Skin epidermis (tissue), 12 donors: ENCODE measurements around the gene NHLRC2.

Source experiments
- H3K27ac ChIP-seq, 21 experiments: fragments of 200-600 bp; sonication (generic) in 11 of 21; one replicate each; pipeline ENCODE4 v1.5.0; 2020; ENCODE audit warnings: mild to moderate bottlenecking in 3 of 21, inconsistent platforms in 2 of 21, moderate library complexity in 2 of 21
- H3K4me3 ChIP-seq, 7 experiments: fragments of 200-600 bp; sonication (generic) in 2 of 7; one replicate each; pipeline ENCODE4 v1.5.0; 2020; ENCODE audit warnings: inconsistent platforms in 2 of 7, mild to moderate bottlenecking in 2 of 7, moderate library complexity in 1 of 7

NHLRC2 gene

DNA sequence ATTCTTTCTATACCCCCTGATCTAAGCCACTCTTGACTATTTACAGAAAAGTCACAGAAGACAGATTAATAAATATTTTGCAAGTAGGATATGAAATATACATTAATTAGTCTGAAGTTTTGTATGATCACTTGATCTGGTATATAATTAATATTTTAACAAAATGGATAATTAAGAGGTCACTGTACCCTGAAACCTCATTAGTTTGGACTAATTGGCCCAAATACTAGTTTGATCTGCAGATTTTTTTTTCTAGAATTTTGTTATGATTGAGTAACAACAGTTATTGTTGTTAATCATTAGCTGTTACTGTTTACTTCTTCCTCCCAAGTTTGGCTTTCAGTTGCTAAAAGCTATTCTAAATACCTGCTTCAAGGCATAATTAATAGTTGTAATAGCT is 2.7 kb downstream of the NHLRC2 start:
- Histone ChIP-seq H3K4me3 (no peak overlapping the region), H3K27ac (no peak overlapping the region)

DNA sequence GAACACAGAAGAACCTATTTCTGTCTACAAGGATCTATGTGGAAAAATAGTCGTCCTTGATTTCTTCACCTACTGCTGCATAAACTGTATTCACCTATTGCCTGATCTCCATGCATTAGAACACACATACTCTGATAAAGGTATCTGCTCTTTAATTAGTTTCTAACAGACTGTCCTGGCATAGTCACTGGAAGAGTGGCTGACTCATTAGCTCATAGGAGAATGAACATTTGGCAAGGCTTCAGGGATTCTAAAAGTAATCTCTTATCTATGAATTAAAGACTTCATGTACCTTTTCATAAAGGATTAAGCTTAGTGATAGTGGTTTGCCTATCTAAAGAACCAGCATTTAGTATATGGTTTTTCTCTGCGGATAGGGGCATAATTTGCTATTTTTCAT is 4.1 kb downstream of the NHLRC2 start:
- H3K27ac ChIP-seq: no peak overlapping the region
- no peak overlapping the region for H3K4me3 ChIP-seq

DNA sequence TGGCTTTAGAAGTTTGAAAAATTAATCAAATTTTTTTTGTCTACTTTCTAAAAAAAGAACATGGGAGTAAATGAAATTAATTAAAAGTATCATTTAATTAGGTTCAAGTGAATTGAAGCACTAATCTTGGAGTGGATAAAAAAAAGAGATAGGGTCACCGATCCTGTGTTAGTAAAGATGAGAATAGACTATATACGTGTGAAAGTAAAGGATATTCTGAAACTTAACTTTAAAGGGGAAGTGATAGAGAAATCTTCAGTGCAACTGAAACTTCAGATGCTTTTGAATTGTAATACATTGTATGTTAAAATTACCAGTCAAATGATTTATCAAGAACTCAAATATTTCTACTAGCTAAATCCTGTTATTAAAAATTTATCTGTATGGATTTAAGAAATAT is 4.8 kb downstream of the NHLRC2 start:
- Histone ChIP-seq H3K4me3 (no peak overlapping the region), H3K27ac (no peak overlapping the region)

DNA sequence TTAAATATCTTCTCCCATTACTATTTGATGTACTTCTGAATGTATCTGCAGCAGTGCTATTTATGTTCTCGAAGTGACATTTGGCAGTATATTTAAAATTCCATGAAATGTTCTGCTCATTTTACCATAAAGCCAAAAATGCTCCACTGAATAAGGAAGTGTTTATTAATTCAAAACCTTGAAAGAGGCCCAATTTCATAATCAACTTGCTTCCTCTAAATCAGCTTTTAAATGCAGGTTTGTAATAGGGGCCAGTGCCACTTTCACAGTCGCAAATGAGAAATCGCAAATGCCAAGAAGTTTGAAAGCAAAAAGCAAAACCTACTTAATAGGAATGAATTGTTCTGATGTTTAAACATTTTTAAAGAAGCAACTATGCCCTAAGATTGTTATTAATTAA is 11.4 kb downstream of the NHLRC2 start:
- Histone ChIP-seq H3K27ac (no peak overlapping the region), H3K4me3 (no peak overlapping the region)

DNA sequence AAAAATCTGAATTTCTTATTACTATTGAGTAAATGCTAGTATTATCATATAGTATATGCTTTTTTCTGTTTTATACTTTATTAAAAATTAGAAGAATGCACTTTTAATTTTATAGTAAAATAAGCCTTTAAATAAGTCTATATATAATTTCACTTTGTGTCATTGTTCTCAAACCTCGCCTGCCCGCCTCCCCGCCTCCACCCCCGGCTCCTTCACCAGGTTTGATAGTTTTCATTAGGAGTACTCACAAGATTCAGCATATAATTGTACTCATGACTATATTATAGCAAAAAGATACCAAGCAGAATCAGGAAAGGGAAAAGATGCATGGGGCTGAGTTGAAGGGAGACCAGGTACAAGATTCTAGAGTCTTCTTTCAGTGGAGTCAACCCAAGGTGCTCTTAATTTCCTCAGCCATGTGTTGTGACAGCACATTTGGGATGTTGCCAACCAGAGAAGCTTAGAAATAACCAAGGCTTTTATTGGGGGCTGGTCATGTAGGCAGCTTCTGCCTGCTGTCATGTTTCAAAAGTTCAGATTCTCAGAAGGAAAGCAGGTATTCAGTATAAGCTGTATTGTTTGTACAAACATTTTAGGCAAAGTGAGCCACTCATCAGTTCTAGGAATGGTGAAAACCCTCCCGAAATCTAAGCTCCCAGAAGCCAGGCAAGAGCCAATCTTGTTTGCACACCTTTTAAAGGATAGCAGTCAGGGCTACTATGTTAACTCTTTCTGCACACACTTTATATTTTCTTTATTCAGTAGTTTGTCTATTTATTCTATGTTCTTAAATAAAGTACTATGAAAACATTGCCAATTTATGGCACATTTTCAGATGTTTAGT is 12.3 kb downstream of the NHLRC2 start:
- no peak overlapping the region for H3K4me3 ChIP-seq
- no peak overlapping the region for H3K27ac ChIP-seq

DNA sequence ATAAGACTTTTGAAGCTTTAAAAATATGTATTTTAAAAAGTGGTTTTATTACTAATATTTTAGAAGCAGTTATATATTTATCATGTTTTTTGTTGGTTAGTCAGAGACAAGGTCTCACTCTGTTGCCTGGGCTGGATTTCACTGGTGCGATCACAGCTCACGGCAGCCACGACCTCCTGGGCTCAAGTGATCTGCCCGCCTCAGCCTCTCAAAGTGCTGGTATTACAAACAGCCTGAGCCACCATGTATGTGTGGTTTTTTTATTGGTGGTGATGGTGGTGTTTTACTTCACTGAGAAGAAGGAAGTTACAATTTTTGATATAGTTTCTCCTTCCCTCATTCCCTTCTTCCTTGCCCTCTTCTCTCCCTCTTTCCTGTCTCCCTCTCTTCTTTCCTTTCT is 13.4 kb downstream of the NHLRC2 start:
- no peak overlapping the region for H3K27ac ChIP-seq

DNA sequence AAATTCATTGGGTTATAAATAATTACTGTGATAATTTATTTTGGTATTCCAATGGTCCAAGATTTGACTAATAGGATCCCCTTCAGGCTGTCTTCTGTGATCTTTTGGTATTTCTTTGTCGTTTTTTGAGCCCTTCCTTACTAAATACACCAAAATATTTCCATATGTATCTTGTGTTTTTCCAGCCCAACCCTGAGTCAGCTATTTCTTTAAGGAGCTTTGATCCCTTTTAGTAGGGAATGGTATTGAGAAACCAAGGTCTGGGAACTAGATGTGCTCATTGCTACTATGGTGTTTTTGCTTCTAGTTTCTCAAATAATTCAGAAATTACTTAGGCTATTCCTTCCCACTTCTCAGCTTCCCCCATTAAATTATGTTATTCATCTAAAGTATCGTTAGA is 15.3 kb downstream of the NHLRC2 start:
- H3K4me3 ChIP-seq: no peak overlapping the region
- no peak overlapping the region for H3K27ac ChIP-seq

More for the DNA sequence above, 13.4 kb downstream of the NHLRC2 start:
- H3K4me3 ChIP-seq: no peak overlapping the region

DNA sequence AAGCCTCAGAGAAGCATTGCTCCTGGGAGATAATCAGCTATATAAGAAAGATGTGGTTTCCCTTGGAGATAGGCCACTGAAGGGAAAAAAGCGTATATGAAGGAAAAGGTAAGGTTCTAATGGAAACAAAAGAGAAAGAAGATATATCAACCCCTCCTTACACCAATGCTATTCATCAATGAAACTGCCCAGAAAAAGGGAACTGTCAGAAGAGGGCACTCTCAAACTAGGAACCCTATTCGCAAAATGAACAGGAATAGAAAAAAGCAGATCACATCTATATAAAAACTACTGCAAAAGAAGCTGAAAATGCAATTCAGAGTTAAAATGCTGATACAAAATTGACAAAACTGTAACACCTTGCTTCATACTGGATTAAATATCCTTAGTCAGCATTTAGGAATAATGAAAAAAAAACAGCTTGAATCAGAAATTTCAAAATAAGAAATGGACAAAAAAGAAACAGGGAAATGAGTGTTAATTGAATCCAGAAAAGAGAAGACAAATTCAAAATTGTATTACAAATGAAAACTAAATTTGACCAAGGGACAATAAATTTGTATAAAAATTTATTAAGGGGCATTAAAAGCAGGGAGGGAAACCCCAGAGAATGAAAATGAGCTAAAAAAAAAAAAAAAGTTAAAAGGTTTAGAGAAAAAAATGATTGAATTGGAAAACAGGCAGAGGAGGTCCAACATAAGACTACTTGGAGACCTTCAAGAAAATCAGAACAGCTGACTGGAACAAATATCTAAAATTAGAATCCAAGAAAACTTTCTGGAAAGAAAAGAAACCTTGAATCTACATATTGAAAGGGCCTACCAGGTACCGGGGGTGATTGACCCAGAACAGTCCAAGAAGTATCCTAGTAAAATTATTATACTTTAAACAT is 17.9 kb downstream of the NHLRC2 start:
- Histone ChIP-seq H3K27ac (no peak overlapping the region), H3K4me3 (no peak overlapping the region)

DNA sequence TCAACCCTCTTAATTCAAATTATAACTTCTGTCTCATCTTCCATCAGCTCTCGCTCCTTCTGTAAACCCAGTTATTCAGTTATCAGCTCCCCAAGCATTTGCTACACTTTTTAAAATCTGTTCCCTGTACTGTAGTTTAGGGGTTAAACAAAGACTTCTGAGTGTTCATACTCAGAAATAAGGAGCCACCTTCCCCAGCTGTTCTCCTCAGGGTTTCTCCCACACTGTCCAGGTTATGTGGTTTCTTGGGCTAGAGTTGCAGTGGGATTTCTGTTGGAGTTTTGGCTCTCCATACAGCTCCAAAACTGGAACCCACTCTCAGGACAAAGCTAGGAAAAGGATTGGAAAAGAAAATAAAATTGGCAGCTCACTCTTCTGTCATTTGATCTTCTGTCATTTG is 20.8 kb downstream of the NHLRC2 start:
- Histone ChIP-seq H3K27ac (no peak overlapping the region), H3K4me3 (no peak overlapping the region)

DNA sequence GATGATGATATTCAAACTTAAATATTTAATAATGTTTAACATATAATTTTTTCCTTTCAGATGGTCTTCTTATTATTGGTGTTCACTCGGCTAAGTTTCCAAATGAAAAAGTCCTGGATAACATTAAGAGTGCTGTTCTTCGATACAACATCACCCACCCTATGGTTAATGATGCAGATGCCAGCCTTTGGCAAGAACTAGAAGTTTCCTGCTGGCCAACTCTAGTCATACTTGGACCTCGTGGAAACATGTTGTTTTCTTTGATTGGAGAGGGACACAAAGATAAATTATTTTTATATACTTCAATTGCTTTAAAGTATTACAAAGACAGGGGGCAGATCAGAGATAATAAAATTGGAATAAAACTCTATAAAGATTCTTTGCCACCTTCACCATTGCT is 22.0 kb downstream of the NHLRC2 start:
- no peak overlapping the region for H3K4me3 ChIP-seq

DNA sequence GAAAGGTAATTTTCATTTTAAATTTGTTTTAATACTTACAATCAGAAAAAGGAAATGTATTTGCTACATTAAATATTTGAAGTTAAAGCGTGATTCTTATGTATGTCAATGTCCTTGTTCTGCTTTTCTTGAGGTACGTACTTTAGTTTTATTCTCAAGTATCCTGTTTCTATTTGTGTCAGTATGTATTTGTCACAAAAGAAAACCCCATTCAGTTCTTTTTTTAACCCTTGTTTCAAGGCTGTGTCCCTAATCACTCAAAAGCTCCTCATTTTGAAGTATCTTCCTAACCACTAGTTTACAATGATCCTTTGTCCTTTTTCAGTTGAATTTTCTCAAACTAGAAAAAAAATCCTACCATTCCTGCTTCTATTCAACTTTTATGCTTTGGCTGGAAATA is 25.2 kb downstream of the NHLRC2 start:
- H3K27ac ChIP-seq: no peak overlapping the region

More for the DNA sequence above, 22.0 kb downstream of the NHLRC2 start:
- H3K27ac ChIP-seq: no peak overlapping the region

DNA sequence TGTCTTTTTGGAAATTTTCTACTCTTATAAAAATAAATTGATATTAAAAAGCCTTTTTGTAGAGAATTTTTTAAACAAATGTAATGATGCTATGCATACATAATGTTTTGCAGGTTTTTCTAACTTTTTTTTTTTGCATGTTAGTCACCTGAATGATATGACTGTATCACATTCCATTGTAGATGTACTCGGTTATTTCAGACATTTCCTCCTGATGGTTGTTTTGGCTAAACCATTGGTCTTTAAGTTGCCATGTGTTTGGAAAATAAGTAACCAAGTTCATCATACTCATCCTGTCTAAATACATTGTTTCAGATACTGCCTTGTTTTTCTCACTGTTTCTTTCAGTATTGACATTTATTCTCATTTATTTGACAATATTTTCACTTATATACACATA is 25.8 kb downstream of the NHLRC2 start:
- Histone ChIP-seq H3K27ac (no peak overlapping the region), H3K4me3 (no peak overlapping the region)

More for the DNA sequence above, 25.2 kb downstream of the NHLRC2 start:
- no peak overlapping the region for H3K4me3 ChIP-seq

DNA sequence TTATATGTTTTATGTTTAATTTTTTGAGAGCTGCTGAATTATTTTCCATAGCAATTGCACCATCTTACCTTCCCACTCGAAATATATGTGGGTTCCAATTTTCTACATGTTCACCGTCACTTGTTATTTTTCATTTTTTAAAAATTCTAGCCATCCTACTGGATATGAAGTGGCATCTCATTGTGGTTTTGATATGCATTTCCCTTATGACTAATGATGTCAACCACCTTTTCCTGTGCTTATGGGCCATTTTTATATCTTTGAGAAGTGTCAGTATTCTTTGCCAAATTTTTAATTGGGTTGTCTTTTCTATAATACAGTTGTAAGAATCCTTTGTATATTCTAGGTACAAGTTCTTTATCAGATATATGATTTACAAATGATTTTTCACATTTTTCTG is 27.8 kb downstream of the NHLRC2 start:
- Histone ChIP-seq H3K4me3 (no peak overlapping the region), H3K27ac (no peak overlapping the region)

DNA sequence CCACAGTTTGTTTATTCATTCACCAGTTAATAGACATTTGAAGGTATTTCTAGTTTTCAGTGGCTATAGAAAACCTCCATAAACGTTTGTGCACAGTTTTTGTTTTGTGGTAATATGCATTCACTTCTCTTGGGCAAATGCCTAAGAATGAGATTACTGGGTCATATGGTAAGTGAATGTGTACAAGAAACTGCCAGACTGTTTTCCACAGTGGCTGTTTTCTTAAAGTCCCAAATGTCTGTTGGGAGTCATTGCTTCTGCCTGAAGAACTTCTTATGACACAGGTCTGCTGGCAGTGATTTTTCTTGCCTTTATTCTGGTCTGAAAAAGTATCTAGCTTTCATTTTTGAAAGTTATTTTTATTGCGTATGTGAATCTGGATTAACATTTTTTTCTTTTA is 35.5 kb downstream of the NHLRC2 start:
- no peak overlapping the region for H3K27ac ChIP-seq
- no peak overlapping the region for H3K4me3 ChIP-seq

DNA sequence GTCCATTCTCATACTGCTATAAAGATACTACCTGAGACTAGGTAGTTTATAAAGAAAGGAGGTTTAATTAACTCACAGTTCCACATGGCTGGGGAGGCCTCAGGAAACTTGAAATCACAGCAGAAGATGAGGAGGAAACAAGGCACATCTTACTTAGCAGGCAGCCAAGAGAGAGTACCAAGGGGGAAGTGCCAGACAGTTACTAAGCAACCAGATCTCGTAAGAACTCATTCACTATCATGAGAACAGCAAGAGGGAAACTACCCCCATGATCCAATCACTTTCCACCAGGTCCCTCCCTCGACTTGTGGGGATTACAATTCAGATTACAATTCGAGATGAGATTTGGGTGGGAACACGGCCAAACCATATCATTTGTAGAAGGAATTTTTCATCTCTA is 36.3 kb downstream of the NHLRC2 start:
- no peak overlapping the region for H3K4me3 ChIP-seq
- H3K27ac ChIP-seq: no peak overlapping the region

DNA sequence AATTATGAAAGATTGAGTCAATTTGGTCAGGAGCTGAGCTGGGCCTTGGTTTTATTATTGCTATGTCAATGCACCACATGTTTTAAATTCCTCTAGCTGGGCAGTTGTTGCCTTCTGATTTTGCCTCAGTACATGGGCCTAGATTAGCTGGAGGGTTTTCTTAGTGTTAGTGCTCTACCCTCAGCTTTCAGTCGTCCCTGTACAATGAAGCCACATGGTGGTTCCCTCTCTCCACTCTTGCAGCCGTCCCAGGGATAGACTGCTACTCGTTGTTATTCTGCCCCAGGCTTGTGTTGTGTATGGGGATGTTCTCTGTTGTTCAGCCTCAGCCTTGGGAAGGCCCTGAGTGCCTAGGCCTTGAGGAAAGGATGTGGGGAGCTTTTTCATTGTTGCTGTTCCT is 37.0 kb downstream of the NHLRC2 start:
- H3K27ac ChIP-seq: no peak overlapping the region

DNA sequence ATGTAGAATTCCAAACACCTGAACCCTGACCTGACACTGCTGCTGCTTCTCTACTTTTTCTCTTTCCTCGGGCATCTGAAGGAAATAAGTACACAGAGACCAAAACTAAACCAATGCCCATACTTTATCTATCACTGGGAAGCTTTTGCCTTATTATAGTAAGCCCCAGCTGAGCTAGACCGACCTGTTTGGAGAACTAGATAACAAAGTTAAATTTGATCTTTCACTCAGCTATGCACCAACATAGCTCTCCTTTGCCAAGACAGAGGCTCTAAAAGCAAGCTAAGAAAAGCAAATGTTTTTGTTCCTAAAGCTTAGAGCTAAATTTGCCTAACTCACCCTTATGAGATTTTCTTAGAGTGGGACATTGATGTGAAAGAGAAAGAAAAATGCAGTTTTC is 39.1 kb downstream of the NHLRC2 start:
- H3K27ac ChIP-seq: no peak overlapping the region
- no peak overlapping the region for H3K4me3 ChIP-seq

More for the DNA sequence above, 37.0 kb downstream of the NHLRC2 start:
- no peak overlapping the region for H3K4me3 ChIP-seq

DNA sequence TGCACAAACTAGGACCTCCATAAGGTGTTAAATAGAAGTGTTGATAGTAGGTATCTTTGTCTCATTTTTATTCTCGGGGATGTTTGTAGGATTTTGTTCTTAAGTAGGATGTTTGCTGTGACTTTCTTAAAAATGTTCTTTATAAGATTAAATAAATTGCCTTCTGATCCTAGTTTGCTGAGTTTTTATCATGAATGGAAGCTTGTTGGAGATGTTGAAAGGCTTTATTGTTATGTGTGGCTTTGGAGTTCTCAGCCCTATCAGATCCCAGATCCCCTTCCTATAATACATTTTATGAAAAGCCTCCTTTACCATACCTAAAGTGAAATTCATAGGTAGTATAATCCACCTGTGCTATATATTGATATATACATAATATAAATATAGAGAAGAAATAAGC is 40.1 kb downstream of the NHLRC2 start:
- H3K27ac ChIP-seq: no peak overlapping the region
- no peak overlapping the region for H3K4me3 ChIP-seq

DNA sequence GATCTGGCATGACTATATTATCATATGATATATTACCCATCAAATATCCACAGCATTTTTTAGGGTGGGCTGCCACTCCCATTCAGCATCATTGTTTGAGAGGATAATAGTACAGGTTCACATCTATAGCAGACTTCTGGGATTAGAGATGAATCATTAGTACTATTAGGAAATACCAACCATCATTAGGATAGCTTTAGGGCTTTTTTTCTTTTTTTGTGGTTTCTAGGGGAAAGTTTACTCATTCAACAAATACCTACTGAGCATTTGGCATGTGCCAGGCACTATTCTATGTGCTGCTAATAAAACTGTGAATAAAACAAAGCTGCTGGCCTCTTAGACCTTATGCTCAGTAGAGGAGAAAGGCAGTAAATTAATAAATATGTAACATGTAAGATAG is 40.6 kb downstream of the NHLRC2 start:
- Histone ChIP-seq H3K4me3 (no peak overlapping the region), H3K27ac (no peak overlapping the region)

DNA sequence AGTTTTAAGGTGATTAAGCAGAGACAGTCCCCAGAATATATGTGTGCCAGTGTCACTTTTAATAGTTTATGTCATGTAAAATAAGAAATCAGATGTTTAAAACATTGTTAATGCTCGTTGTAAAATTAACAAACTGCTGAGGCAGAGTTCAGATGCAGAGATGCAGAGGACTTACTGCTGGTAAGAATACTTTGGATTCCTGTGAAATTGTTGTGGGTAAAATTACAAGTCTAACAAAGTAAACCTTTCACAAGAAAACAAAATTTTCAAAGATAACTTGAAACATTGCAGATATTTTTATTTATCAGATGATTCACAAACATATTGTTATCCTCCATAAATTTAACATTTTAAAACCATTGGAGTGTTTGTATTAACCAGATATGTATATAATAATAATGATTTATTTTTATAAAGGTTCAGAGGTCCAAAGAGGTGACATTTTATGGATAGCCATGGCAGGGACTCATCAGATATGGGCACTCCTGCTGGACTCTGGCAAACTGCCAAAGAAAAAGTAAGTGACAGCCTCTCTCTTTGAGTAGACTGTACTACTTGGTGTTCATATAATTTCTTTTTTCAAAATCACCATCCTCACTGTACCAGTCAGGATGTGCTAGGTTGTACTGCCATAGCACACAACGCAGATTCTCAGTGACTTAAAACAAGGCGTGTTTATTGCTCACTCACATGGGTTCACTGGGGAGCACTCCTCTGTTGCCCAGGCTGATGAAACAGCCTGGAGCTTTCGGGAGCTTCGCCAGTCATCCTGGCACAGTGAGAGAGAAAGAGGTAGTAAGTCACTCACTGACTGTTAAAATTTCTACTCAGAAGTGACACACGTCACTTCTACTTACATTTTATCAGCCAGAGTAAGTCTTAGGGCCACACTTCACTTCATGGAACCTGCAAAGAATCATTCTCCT is 43.5 kb downstream of the NHLRC2 start:
- Histone ChIP-seq H3K4me3 (no peak overlapping the region), H3K27ac (no peak overlapping the region)
